GM18951 (cell line): Measurements from ENCODE around the gene PDC.
"Not testable (repeated sequence)": the region's sequence is repeated elsewhere in the genome, so short reads cannot be mapped to it uniquely, and the experiment has no call there.

Experiments
- POLR2A ChIP-seq: IDR thresholded peaks from 4 replicates; pipeline ENCODE4 v1.6.1; 2011; ENCODE audit warnings: mild to moderate bottlenecking; ENCODE audit not compliant: insufficient read length, insufficient read depth; ENCODE audit errors: extremely low read depth
- in situ Hi-C: fragments of 300-500 bp; cut with MboI; formaldehyde crosslinking; loops from one replicate; pipeline ENCODE4 v1.12.0; 2022; ENCODE audit warnings: low sequenced_read_pairs, mixed read lengths, inconsistent platforms; ENCODE audit not compliant: unreplicated experiment

PDC gene

GRCh38 chr1:186486061-186486460 lies 25.1 kb upstream of the PDC start:
- in situ Hi-C loops, result loop anchor here (10.0 kb wide), 1 partner anchor 499 kb away; no protein-coding TSS in a partner anchor

GRCh38 chr1:186483561-186483960 lies 22.6 kb upstream of the PDC start:
- in situ Hi-C loops, result loop anchor here (10.0 kb wide), 1 partner anchor 501 kb away; no protein-coding TSS in a partner anchor
- TF ChIP-seq POLR2A, result no peak

More at GRCh38 chr1:186486061-186486460, 25.1 kb upstream of the PDC start:
- TF ChIP-seq POLR2A, result no peak

- no peak for TF ChIP-seq POLR2A
Measured at GRCh38 chr1:186482661-186483255, 21.8 kb upstream of the PDC start.

GRCh38 chr1:186481303-186481888 lies 20.5 kb upstream of the PDC start:
- TF ChIP-seq POLR2A, result no peak
- in situ Hi-C loops, result loop anchor here (10.0 kb wide), 1 partner anchor 503 kb away; no protein-coding TSS in a partner anchor

More at GRCh38 chr1:186482661-186483255, 21.8 kb upstream of the PDC start:
- in situ Hi-C loops, result loop anchor here (10.0 kb wide), 1 partner anchor 502 kb away; no protein-coding TSS in a partner anchor

- in situ Hi-C loops, result no loop called here
- no peak for TF ChIP-seq POLR2A
Measured at GRCh38 chr1:186479162-186479561, 18.2 kb upstream of the PDC start.

GRCh38 chr1:186476264-186477040 lies 15.5 kb upstream of the PDC start:
- no peak for TF ChIP-seq POLR2A
- in situ Hi-C loops, result no loop called here

GRCh38 chr1:186474208-186474607 lies 13.3 kb upstream of the PDC start:
- in situ Hi-C loops, result no loop called here
- TF ChIP-seq POLR2A, result no peak

GRCh38 chr1:186473047-186473446 lies 12.1 kb upstream of the PDC start:
- in situ Hi-C loops, result no loop called here
- no peak for TF ChIP-seq POLR2A

GRCh38 chr1:186465946-186466345 lies 5.0 kb upstream of the PDC start:
- in situ Hi-C loops, result no loop called here
- TF ChIP-seq POLR2A, result no peak

- in situ Hi-C loops, result not testable (repeated sequence)
Measured at GRCh38 chr1:186465491-186465890, 4.6 kb upstream of the PDC start.

GRCh38 chr1:186463926-186464325 lies 3.0 kb upstream of the PDC start:
- TF ChIP-seq POLR2A, result no peak
- in situ Hi-C loops, result no loop called here

GRCh38 chr1:186463511-186463910 lies 2.6 kb upstream of the PDC start:
- TF ChIP-seq POLR2A, result no peak
- in situ Hi-C loops, result no loop called here

GRCh38 chr1:186459161-186459560 lies 1.8 kb downstream of the PDC start:
- in situ Hi-C loops, result not testable (repeated sequence)
